ENCODE results near the gene FCRLB. TPM values are rescaled to one million over a fixed set of nuclear protein-coding genes. Genes with fewer than 3 reads are reported as not detected.

FCRLB gene
- total and polyA plus RNA-seq, 2 of the 13 experiments (the other 11 are each of a cell fraction or from before 2014, with no cell fraction given): 0.08 to 0.11 TPM

GRCh38 chr1:161749509-161750407 is 28.4 kb downstream of the FCRLB start, which contains the start of gene DUSP12 (continued):
- TF ChIP-seq, protein P1, sequence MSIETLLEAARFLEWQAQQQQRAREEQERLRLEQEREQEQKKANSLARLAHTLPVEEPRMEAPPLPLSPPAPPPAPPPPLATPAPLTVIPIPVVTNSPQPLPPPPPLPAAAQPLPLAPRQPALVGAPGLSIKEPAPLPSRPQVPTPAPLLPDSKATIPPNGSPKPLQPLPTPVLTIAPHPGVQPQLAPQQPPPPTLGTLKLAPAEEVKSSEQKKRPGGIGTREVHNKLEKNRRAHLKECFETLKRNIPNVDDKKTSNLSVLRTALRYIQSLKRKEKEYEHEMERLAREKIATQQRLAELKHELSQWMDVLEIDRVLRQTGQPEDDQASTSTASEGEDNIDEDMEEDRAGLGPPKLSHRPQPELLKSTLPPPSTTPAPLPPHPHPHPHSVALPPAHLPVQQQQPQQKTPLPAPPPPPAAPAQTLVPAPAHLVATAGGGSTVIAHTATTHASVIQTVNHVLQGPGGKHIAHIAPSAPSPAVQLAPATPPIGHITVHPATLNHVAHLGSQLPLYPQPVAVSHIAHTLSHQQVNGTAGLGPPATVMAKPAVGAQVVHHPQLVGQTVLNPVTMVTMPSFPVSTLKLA (IDR thresholded peaks at IDR 0.05): no peak
- TF ChIP-seq ZNF678 (CRISPR knock-in tag; IDR thresholded peaks at IDR 0.05) (peak; percentile 82; the same call in 1 of the 2 replicates), NCOR1 (IDR thresholded peaks at IDR 0.05; ENCODE audit: borderline replicate concordance, low read length) (no peak), ZNF501 (CRISPR knock-in tag; IDR thresholded peaks at IDR 0.05) (peak; percentile 85), EED (CRISPR knock-in tag; IDR thresholded peaks at IDR 0.05) (peak; percentile 67), ZNF761 (CRISPR knock-in tag; conservative IDR thresholded peaks at IDR 0.05) (0 out of 2 replicates have a peak, but pooled peaks have one; percentile 30), ZNF33B (CRISPR knock-in tag; IDR thresholded peaks at IDR 0.05) (no peak), PAX8 (CRISPR knock-in tag; IDR thresholded peaks at IDR 0.05; ENCODE audit: borderline replicate concordance) (peak; percentile 83; the same call in 1 of the 2 replicates), SOX6 (IDR thresholded peaks at IDR 0.05) (no peak), SOX6 (CRISPR knock-in tag; IDR thresholded peaks at IDR 0.05) (peak; percentile 71), ZNF225 (CRISPR knock-in tag; IDR thresholded peaks at IDR 0.05) (peak; percentile 76; the same call in 1 of the 2 replicates), FOSL2 (CRISPR knock-in tag; IDR thresholded peaks at IDR 0.05) (0 out of 2 replicates have a peak, but pooled peaks have one; percentile 5), ZNF142 (CRISPR knock-in tag; IDR thresholded peaks at IDR 0.05) (0 out of 2 replicates have a peak, but pooled peaks have one; percentile 25), ZNF44 (CRISPR knock-in tag; IDR thresholded peaks at IDR 0.05) (no peak), CBX5 (CRISPR knock-in tag; IDR thresholded peaks at IDR 0.05; ENCODE audit: borderline replicate concordance) (peak; percentile 63; the same call in 1 of the 2 replicates), ISL2 (CRISPR knock-in tag; IDR thresholded peaks at IDR 0.05) (peak; percentile 54; the same call in 1 of the 2 replicates), MAZ (IDR thresholded peaks at IDR 0.05; ENCODE audit: borderline replicate concordance, low read depth, low read length) (0 out of 2 replicates have a peak, but pooled peaks have one; percentile 9), MAZ (CRISPR knock-in tag; IDR thresholded peaks at IDR 0.05; ENCODE audit: low read depth) (no peak; the same call in 1 of the 2 replicates), NFRKB (IDR thresholded peaks at IDR 0.05) (peak; percentile 85)
- TF ChIP-seq, protein P2, sequence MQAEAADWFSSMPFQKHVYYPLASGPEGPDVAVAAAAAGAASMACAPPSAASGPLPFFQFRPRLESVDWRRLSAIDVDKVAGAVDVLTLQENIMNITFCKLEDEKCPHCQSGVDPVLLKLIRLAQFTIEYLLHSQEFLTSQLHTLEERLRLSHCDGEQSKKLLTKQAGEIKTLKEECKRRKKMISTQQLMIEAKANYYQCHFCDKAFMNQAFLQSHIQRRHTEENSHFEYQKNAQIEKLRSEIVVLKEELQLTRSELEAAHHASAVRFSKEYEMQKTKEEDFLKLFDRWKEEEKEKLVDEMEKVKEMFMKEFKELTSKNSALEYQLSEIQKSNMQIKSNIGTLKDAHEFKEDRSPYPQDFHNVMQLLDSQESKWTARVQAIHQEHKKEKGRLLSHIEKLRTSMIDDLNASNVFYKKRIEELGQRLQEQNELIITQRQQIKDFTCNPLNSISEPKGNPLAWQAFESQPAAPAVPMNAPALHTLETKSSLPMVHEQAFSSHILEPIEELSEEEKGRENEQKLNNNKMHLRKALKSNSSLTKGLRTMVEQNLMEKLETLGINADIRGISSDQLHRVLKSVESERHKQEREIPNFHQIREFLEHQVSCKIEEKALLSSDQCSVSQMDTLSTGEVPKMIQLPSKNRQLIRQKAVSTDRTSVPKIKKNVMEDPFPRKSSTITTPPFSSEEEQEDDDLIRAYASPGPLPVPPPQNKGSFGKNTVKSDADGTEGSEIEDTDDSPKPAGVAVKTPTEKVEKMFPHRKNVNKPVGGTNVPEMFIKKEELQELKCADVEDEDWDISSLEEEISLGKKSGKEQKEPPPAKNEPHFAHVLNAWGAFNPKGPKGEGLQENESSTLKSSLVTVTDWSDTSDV (CRISPR knock-in tag; IDR thresholded peaks at IDR 0.05): peak; percentile 96

Data from HepG2 (cell line).